AG04450 (cell line): ENCODE results near the gene DIP2C. TPM values are rescaled to one million over a fixed set of nuclear protein-coding genes. Genes with fewer than 3 reads are reported as not detected.

Source experiments
- CTCF ChIA-PET: fragments of 300-600, 350-600 bp; formaldehyde crosslinking; extraction: SDS; loops from one replicate; lab custom pipeline; 2022; ENCODE audit warnings: antibody characterized with exemption, inconsistent platforms; lab: Charles Lee
- POLR2A ChIA-PET: fragments of 350-600 bp; formaldehyde crosslinking; extraction: SDS; loops from one replicate; lab custom pipeline; 2021; ENCODE audit warnings: antibody characterized with exemption, inconsistent platforms; lab: Yijun Ruan, JAX
- DNase-seq: peaks from one replicate; pipeline ENCODE4 v3.0.0-alpha.2; 2011; ENCODE audit warnings: low read depth, low spot score
- H3K27ac ChIP-seq: one replicate; pipeline ENCODE4 v1.5.1; 2012; ENCODE audit warnings: low read depth, low read length, control low read depth
- H3K27me3 ChIP-seq: one replicate; pipeline ENCODE4 v1.6.0; 2012; ENCODE audit warnings: low read length; ENCODE audit not compliant: control insufficient read depth, insufficient read depth
- H3K4me3 ChIP-seq: 2 replicates; pipeline ENCODE4 v1.5.1; 2011; ENCODE audit warnings: mild to moderate bottlenecking, low read depth, low read length, control low read depth
- H3K9me3 ChIP-seq: 2 replicates; pipeline ENCODE4 v1.5.1; 2012; ENCODE audit warnings: low read length; ENCODE audit not compliant: control insufficient read depth, insufficient read depth
- polyA plus RNA-seq: library from polyadenylated mRNA; depleted of rRNA; stranded (reverse); fragments of >200 nt; gene quantifications from 2 replicates; pipeline ENCODE4 v1.2.3, GENCODE V29; 2011
- TF ChIP-seq, protein P1 (sequence below): IDR thresholded peaks from 2 replicates; pipeline ENCODE4 v1.5.1; 2011; ENCODE audit warnings: low read depth, low read length, control low read depth, inconsistent platforms

DIP2C gene
- polyA plus RNA-seq, 1 experiment, result 9.6 TPM

- DNase-seq, result no peak
- Histone ChIP-seq H3K27ac (no peak overlapping the region), H3K4me3 (no peak overlapping the region), H3K9me3 (no peaks in the 10 kb centered on the region; the same call in 1 of the 2 replicates), H3K27me3 (no peaks in the 10 kb centered on the region)
- TF ChIP-seq, protein P1, sequence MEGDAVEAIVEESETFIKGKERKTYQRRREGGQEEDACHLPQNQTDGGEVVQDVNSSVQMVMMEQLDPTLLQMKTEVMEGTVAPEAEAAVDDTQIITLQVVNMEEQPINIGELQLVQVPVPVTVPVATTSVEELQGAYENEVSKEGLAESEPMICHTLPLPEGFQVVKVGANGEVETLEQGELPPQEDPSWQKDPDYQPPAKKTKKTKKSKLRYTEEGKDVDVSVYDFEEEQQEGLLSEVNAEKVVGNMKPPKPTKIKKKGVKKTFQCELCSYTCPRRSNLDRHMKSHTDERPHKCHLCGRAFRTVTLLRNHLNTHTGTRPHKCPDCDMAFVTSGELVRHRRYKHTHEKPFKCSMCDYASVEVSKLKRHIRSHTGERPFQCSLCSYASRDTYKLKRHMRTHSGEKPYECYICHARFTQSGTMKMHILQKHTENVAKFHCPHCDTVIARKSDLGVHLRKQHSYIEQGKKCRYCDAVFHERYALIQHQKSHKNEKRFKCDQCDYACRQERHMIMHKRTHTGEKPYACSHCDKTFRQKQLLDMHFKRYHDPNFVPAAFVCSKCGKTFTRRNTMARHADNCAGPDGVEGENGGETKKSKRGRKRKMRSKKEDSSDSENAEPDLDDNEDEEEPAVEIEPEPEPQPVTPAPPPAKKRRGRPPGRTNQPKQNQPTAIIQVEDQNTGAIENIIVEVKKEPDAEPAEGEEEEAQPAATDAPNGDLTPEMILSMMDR, result no peak
- CTCF ChIA-PET, result no interaction called here
- POLR2A ChIA-PET, result no interaction called here
Observed at GRCh38 chr10:279655-280054, 409.8 kb downstream of the DIP2C start.

DNA sequence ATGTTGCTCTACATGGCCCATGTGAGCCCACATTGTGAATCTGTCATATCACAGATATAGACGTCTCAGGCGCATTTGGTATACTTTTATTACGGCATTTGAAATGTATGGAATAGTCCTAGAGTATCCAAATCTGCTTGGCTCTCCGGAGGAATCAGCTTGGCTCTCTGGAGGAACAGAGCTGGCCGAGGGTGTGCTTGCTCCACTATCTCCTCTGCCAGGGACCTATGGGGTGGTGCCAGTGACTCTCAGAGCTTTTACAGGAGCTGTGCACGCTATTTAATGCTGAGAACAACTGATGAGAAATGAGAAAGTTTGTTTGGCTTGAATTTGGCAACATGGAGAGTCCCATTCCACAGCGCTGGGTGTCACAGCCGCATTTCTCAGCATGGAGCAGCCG is 410.2 kb downstream of the DIP2C start:
- CTCF ChIA-PET, result no interaction called here

GRCh38 chr10:278707-279106 is 410.8 kb downstream of the DIP2C start:
- POLR2A ChIA-PET, result no interaction called here

More for the DNA sequence above, 410.2 kb downstream of the DIP2C start:
- no peaks in the 10 kb centered on the region for H3K27me3 ChIP-seq
- H3K9me3 ChIP-seq, result no peaks in the 10 kb centered on the region; the same call in 1 of the 2 replicates
- no peak overlapping the region for H3K27ac ChIP-seq
- TF ChIP-seq, protein P1, result no peak
- no peak overlapping the region for H3K4me3 ChIP-seq
- DNase-seq, result no peak
- POLR2A ChIA-PET, result no interaction called here

DNA sequence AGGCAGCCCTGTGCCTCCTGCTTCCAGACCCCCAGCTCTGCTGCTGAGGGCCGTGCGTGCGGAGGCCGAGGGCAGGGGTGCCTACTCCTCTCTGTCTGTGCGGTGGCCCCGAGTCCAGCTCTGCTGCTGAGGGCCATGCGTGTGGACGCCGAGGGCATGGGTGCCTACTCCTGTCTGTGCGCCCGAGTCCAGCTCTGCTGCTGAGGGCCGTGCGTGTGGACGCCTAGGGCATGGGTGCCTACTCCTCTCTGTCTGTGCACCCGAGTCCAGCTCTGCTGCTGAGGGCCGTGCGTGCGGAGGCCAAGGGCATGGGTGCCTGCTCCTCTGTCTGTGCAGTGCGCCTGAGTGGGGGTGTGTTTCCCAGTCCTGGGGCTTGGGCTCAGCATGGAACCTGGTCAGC is 411.5 kb downstream of the DIP2C start:
- DNase-seq, result no peak
- Histone ChIP-seq H3K4me3 (no peak overlapping the region), H3K27ac (no peak overlapping the region), H3K9me3 (no peaks in the 10 kb centered on the region; the same call in 1 of the 2 replicates), H3K27me3 (no peaks in the 10 kb centered on the region)
- ChIA-PET POLR2A (no interaction called here), CTCF (no interaction called here)
- TF ChIP-seq, protein P1, result no peak

More at GRCh38 chr10:278707-279106, 410.8 kb downstream of the DIP2C start:
- H3K4me3 ChIP-seq, result no peak overlapping the region
- H3K9me3 ChIP-seq, result no peaks in the 10 kb centered on the region; the same call in 1 of the 2 replicates
- no peak for DNase-seq
- CTCF ChIA-PET, result no interaction called here
- TF ChIP-seq, protein P1, result no peak
- no peaks in the 10 kb centered on the region for H3K27me3 ChIP-seq
- H3K27ac ChIP-seq, result no peak overlapping the region

DNA sequence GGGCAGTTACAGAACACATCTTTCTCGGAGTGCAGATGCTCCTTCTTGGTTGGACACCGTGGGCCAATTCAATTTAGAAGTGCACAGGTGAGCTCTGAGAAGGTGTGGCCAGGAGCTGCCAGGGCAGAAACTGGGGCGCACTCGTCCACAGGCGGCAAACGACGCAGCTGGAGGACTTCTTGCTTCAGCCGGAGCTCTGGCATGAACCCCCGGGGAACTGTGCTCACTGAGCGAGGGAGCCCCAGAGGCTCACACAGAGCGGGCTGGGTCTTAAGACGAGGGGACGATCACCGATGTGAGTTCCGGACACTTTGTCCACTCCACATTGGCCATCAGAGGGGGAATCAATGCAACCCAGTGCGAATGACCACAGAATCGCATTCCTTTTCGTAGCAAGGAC is 413.8 kb downstream of the DIP2C start:
- POLR2A ChIA-PET, result no interaction called here
- TF ChIP-seq, protein P1, result no peak
- Histone ChIP-seq H3K4me3 (no peak overlapping the region), H3K27ac (no peak overlapping the region), H3K27me3 (no peaks in the 10 kb centered on the region), H3K9me3 (no peaks in the 10 kb centered on the region; the same call in 1 of the 2 replicates)
- CTCF ChIA-PET, result no interaction called here
- no peak for DNase-seq
